ENCODE results near the gene PCGF1. TPM values are rescaled to one million over a fixed set of nuclear protein-coding genes. Genes with fewer than 3 reads are reported as not detected.
A peak's percentile ranks its signal among the peaks of the same experiment; 100 is the strongest.

Gene PCGF1
- total and polyA plus RNA-seq, 2 of the 13 experiments (the other 11 are each of a cell fraction or from before 2014, with no cell fraction given) = 20.4 to 22.6 TPM

- TF ChIP-seq ZKSCAN5 (CRISPR knock-in tag; IDR thresholded peaks at IDR 0.05) (no peak), ZNF251 (CRISPR knock-in tag; IDR thresholded peaks at IDR 0.05) (no peak), ZNF773 (CRISPR knock-in tag; IDR thresholded peaks at IDR 0.05; ENCODE audit: borderline replicate concordance) (no peak), ZNF746 (CRISPR knock-in tag; IDR thresholded peaks at IDR 0.05) (peak; percentile 67; the same call in 1 of the 2 replicates), CEBPG (CRISPR knock-in tag; IDR thresholded peaks at IDR 0.05) (peak; percentile 95), JUNB (CRISPR knock-in tag; IDR thresholded peaks at IDR 0.05; ENCODE audit: borderline replicate concordance) (peak; percentile 72; the same call in 1 of the 2 replicates), SOX5 (CRISPR knock-in tag; IDR thresholded peaks at IDR 0.05; ENCODE audit: borderline replicate concordance) (peak; percentile 86), ARNT2 (CRISPR knock-in tag; IDR thresholded peaks at IDR 0.05; ENCODE audit: low read depth) (0 out of 2 replicates have a peak, but pooled peaks have one; percentile 17), ZNF343 (CRISPR knock-in tag; IDR thresholded peaks at IDR 0.05) (no peak), JDP2 (CRISPR knock-in tag; IDR thresholded peaks at IDR 0.05; ENCODE audit: borderline replicate concordance) (peak; percentile 81; the same call in 1 of the 2 replicates), ZFP62 (CRISPR knock-in tag; IDR thresholded peaks at IDR 0.05) (no peak), ZNF333 (CRISPR knock-in tag; IDR thresholded peaks at IDR 0.05; ENCODE audit: borderline replicate concordance) (no peak), ZNF674 (CRISPR knock-in tag; IDR thresholded peaks at IDR 0.05; ENCODE audit: low read depth) (no peak), ZNF780A (CRISPR knock-in tag; IDR thresholded peaks at IDR 0.05) (0 out of 2 replicates have a peak, but pooled peaks have one; percentile 57), ZNF3 (CRISPR knock-in tag; IDR thresholded peaks at IDR 0.05) (no peak), FOXP1 (IDR thresholded peaks at IDR 0.05) (peak; percentile 75; the same call in 1 of the 2 replicates), FOXP1 (CRISPR knock-in tag; IDR thresholded peaks at IDR 0.05) (peak; percentile 65; the same call in 1 of the 2 replicates), FOXP4 (CRISPR knock-in tag; IDR thresholded peaks at IDR 0.05) (peak; percentile 79), SETDB1 (CRISPR knock-in tag; IDR thresholded peaks at IDR 0.05; ENCODE audit: borderline replicate concordance) (no peak), ZNF460 (CRISPR knock-in tag; IDR thresholded peaks at IDR 0.05; ENCODE audit: borderline replicate concordance) (peak; percentile 76; the same call in 1 of the 2 replicates), RELA (CRISPR knock-in tag; IDR thresholded peaks at IDR 0.05) (no peak), TAF15 (IDR thresholded peaks at IDR 0.05; ENCODE audit: low read depth, low read length, poor library complexity, severe bottlenecking) (no peak)
- TF ChIP-seq, protein P1, sequence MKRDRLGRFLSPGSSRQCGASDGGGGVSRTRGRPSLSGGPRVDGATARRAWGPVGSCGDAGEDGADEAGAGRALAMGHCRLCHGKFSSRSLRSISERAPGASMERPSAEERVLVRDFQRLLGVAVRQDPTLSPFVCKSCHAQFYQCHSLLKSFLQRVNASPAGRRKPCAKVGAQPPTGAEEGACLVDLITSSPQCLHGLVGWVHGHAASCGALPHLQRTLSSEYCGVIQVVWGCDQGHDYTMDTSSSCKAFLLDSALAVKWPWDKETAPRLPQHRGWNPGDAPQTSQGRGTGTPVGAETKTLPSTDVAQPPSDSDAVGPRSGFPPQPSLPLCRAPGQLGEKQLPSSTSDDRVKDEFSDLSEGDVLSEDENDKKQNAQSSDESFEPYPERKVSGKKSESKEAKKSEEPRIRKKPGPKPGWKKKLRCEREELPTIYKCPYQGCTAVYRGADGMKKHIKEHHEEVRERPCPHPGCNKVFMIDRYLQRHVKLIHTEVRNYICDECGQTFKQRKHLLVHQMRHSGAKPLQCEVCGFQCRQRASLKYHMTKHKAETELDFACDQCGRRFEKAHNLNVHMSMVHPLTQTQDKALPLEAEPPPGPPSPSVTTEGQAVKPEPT (CRISPR knock-in tag; IDR thresholded peaks at IDR 0.05; ENCODE audit: low read depth) = no peak
- TF ChIP-seq, protein P2, sequence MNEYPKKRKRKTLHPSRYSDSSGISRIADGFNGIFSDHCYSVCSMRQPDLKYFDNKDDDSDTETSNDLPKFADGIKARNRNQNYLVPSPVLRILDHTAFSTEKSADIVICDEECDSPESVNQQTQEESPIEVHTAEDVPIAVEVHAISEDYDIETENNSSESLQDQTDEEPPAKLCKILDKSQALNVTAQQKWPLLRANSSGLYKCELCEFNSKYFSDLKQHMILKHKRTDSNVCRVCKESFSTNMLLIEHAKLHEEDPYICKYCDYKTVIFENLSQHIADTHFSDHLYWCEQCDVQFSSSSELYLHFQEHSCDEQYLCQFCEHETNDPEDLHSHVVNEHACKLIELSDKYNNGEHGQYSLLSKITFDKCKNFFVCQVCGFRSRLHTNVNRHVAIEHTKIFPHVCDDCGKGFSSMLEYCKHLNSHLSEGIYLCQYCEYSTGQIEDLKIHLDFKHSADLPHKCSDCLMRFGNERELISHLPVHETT (CRISPR knock-in tag; conservative IDR thresholded peaks at IDR 0.05) = no peak
Observed at GRCh38 chr2:74488643-74489481, 18.6 kb downstream of the PCGF1 start (continued).
